Measurements from ENCODE around the gene RTN4R. TPM values are rescaled to one million over a fixed set of nuclear protein-coding genes. Genes with fewer than 3 reads are reported as not detected.
A peak's percentile ranks its signal among the peaks of the same experiment; 100 is the strongest.

The RTN4R gene
- total RNA-seq, 1 experiment from 2014 or later: 25.0 TPM

- TF ChIP-seq ESRRA (CRISPR knock-in tag; IDR thresholded peaks at IDR 0.05; ENCODE audit: borderline replicate concordance): no peak
- TF ChIP-seq SOX15 (CRISPR knock-in tag; IDR thresholded peaks at IDR 0.05): no peak
- TF ChIP-seq ELF4 (CRISPR knock-in tag; IDR thresholded peaks at IDR 0.05; ENCODE audit: low read depth): no peak
- no peak for TF ChIP-seq ERG (CRISPR knock-in tag; IDR thresholded peaks at IDR 0.05)
- TF ChIP-seq ZSCAN18 (CRISPR knock-in tag; IDR thresholded peaks at IDR 0.05): no peak
- TF ChIP-seq ZNF671 (CRISPR knock-in tag; IDR thresholded peaks at IDR 0.05): no peak
- no peak for TF ChIP-seq ZNF532 (CRISPR knock-in tag; IDR thresholded peaks at IDR 0.05; ENCODE audit: borderline replicate concordance)
- TF ChIP-seq TCF7 (CRISPR knock-in tag; IDR thresholded peaks at IDR 0.05; ENCODE audit: low read depth): 0 out of 2 replicates have a peak, but pooled peaks have one; percentile 8
- ChIA-PET POLR2A (no interaction called here), CTCF (interaction anchor here (1.1 to 5.6 kb wide), 2 partner anchors 13 to 40 kb away, joined by 3 to 36 read pairs; no protein-coding TSS in a partner anchor)
- Mint-ChIP-seq H3K4me1 (no peaks in the 10 kb centered on the region), H3K9me3 (peaks cover 15% of the 10 kb centered on the region), H3K27me3 (ENCODE audit: low read depth) (peaks cover 3% of the 10 kb centered on the region; the same call in 1 of the 2 replicates), H3K4me3 (no peak overlapping the region), H3K27ac (no peak overlapping the region), H3K36me3 (peaks cover 6% of the 10 kb centered on the region; the same call in 1 of the 2 replicates)
- ATAC-seq (peak; percentile 64), DNase-seq (ENCODE audit: low spot score) (peak; percentile 47)
Measured at GRCh38 chr22:20226077-20226716, 41.9 kb downstream of the RTN4R start.

- ATAC-seq: no peak
- DNase-seq (ENCODE audit: low spot score): no peak
- Mint-ChIP-seq H3K4me3 (no peak overlapping the region), H3K27me3 (ENCODE audit: low read depth) (peaks cover 3% of the 10 kb centered on the region; the same call in 1 of the 2 replicates), H3K27ac (no peak overlapping the region), H3K36me3 (peaks cover 6% of the 10 kb centered on the region; the same call in 1 of the 2 replicates), H3K9me3 (peaks cover 15% of the 10 kb centered on the region), H3K4me1 (no peaks in the 10 kb centered on the region)
- ChIA-PET CTCF (interaction anchor here (1.1 to 5.6 kb wide), 2 partner anchors 13 to 39 kb away, joined by 3 to 36 read pairs; no protein-coding TSS in a partner anchor), POLR2A (no interaction called here)
- TF ChIP-seq E2F4 (CRISPR knock-in tag; IDR thresholded peaks at IDR 0.05; ENCODE audit: borderline replicate concordance, low read depth): 0 out of 2 replicates have a peak, but pooled peaks have one; percentile 33
- no peak for TF ChIP-seq MLX (CRISPR knock-in tag; IDR thresholded peaks at IDR 0.05)
- no peak for TF ChIP-seq E2F1 (CRISPR knock-in tag; IDR thresholded peaks at IDR 0.05)
- TF ChIP-seq TCF7 (CRISPR knock-in tag; IDR thresholded peaks at IDR 0.05; ENCODE audit: low read depth): 0 out of 2 replicates have a peak, but pooled peaks have one; percentile 9
Measured at GRCh38 chr22:20225693-20225966, 42.5 kb downstream of the RTN4R start.

Measured in WTC11 (cell line).